ENCODE results near the gene CRIP3. TPM values are rescaled to one million over a fixed set of nuclear protein-coding genes. Genes with fewer than 3 reads are reported as not detected.

The CRIP3 gene
- total RNA-seq, 3 donors from 2014 or later (not counting 1 experiment from before 2014, with no cell fraction given), result 3.6 to 5.3 (median 4.3) TPM

GRCh38 chr6:43298565-43299337 is 9.9 kb downstream of the CRIP3 start:
- WGBS (ENCODE audit: insufficient coverage), result 80% methylated on average over 12 of the region's 12 CpGs
- Mint-ChIP-seq H3K27ac (no peak overlapping the region), H3K4me1 (no peaks in the 10 kb centered on the region), H3K27me3 (ENCODE audit: low read depth in 2 of 2) (peaks cover 0 to 2% of the 10 kb centered on the region in 2 donors), H3K4me3 (no peak overlapping the region), H3K36me3 (no peaks in the 10 kb centered on the region), H3K9me3 (no peaks in the 10 kb centered on the region)
- Histone ChIP-seq H3K27me3 (ENCODE audit: control insufficient read depth, insufficient read depth, low read length) (peaks cover 3% of the 10 kb centered on the region), H3K36me3 (ENCODE audit: control insufficient read depth, insufficient read depth, low read length) (no peaks in the 10 kb centered on the region), H3K9me3 (ENCODE audit: control insufficient read depth, insufficient read depth, low read length) (no peaks in the 10 kb centered on the region), H3K4me1 (ENCODE audit: control insufficient read depth, insufficient read depth, low read length) (no peaks in the 10 kb centered on the region), H3K4me3 (ENCODE audit: low read length) (no peak overlapping the region), H3K27ac (ENCODE audit: low read length) (no peak overlapping the region)
- DNase-seq (no peak), ATAC-seq (no peak)
- no peak for TF ChIP-seq CTCF (IDR thresholded peaks at IDR 0.05)
- intact Hi-C loops (cut with micrococcal nuclease), result no loop called here

DNA sequence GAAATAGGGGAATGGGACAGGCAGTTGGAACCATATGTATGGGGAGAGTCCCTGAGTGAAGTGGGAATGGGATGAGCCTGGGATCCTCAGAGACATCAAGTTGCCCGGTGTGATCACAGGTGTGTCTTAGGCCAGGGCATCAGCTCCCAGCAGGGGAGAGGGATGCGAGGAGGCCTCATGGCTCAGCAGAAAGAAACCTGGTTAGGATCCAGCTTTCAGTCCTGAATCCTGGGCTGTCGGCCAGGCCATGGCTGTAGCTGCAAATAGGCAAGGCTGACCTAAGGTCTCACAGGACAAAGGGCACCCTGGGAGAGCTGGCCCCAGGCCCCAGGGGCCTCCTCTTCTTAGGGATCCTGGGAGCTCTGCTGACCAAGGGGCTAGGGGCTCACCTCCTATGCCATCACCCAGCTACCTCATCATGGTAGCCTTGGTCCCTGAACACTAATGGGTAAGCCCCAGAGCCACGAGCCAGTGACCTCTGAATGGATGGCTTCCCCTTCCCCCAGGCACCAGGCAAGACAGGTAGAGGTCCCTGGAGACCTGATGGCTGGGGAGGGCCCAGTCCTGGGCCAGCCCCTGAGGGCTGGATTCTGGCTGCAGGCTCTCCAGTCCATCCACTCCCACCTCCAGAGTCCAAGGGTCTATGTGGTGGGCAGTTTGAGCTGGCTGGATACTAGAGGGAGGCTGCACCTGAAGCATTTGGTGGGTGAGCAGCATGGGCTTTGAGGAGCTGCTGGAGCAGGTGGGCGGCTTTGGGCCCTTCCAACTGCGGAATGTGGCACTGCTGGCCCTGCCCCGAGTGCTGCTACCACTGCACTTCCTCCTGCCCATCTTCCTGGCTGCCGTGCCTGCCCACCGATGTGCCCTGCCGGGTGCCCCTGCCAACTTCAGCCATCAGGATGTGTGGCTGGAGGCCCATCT is 10.7 kb downstream of the CRIP3 start, which contains the start of gene SLC22A7:
Gene SLC22A7, plus strand, starts transcription at position 617 of the 921 bp plus-strand sequence. Its CDS starts 99 bp downstream, at position 716.
- no peak within 1 kb of the TSS for H3K4me3 Mint-ChIP-seq
- intact Hi-C loops (cut with micrococcal nuclease), result no loop called here
- H3K4me1 Mint-ChIP-seq, result no peaks in the 10 kb centered on the region
- TF ChIP-seq CTCF (IDR thresholded peaks at IDR 0.05), result no peak
- H3K27me3 ChIP-seq (ENCODE audit: control insufficient read depth, insufficient read depth, low read length), result peaks cover 3% of the 10 kb centered on the region
- H3K36me3 Mint-ChIP-seq, result no peaks in the 10 kb centered on the region
- no peaks in the 10 kb centered on the region for H3K9me3 Mint-ChIP-seq
- no peak for DNase-seq
- no peak within 1 kb of the TSS for H3K27ac Mint-ChIP-seq
- H3K36me3 ChIP-seq (ENCODE audit: control insufficient read depth, insufficient read depth, low read length), result no peaks in the 10 kb centered on the region
- no peaks in the 10 kb centered on the region for H3K4me1 ChIP-seq (ENCODE audit: control insufficient read depth, insufficient read depth, low read length)
- H3K27me3 Mint-ChIP-seq (ENCODE audit: low read depth in 2 of 2), result peaks cover 0 to 2% of the 10 kb centered on the region in 2 donors
- no peak within 1 kb of the TSS for H3K4me3 ChIP-seq (ENCODE audit: low read length)
- no peak within 1 kb of the TSS for H3K27ac ChIP-seq (ENCODE audit: low read length)
- no peaks in the 10 kb centered on the region for H3K9me3 ChIP-seq (ENCODE audit: control insufficient read depth, insufficient read depth, low read length)
- WGBS (ENCODE audit: insufficient coverage), result 79% methylated on average over 10 of the region's 10 CpGs
- no peak for ATAC-seq

DNA sequence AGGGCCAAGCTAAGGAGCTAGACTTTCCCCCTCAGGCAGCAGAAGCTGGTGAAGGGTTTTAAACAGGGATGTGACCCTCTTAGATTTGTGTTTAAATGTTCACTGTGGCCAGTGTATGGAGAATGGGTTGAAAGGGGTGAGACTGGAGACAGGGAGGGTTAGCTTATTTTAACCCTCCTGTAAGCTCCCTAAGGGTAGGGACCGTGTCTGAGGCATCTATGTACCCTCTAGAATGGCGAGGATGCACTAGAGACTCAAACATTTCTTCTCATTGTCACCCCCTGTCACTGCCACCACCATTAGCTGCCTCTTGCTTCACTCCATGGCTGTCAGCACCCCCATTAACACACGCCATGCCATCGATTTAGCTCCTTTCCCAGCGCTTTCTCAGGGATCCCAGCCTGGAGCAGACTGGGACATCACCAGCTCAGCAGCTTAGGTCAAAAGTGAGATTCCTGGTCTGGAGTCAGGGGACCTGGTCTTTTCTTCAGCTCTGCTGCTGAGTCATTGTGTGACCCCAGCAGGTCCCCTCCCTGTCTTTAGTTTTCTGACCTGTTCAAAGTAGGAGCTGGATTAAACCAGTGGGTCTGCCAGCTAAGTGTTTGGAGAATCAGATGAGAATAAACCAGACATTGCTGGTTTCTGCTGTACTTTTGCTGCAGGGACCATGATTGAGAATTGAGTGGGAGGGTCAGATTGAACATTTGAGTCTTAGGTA is 11.7 kb downstream of the CRIP3 start:
- no peaks in the 10 kb centered on the region for H3K36me3 Mint-ChIP-seq
- H3K27ac Mint-ChIP-seq, result no peak overlapping the region
- H3K4me3 Mint-ChIP-seq, result no peak overlapping the region
- H3K4me1 Mint-ChIP-seq, result no peaks in the 10 kb centered on the region
- H3K27me3 ChIP-seq (ENCODE audit: control insufficient read depth, insufficient read depth, low read length), result peaks cover 3% of the 10 kb centered on the region
- ATAC-seq (no peak), DNase-seq (no peak)
- peaks cover 0 to 2% of the 10 kb centered on the region in 2 donors for H3K27me3 Mint-ChIP-seq (ENCODE audit: low read depth in 2 of 2)
- no peaks in the 10 kb centered on the region for H3K36me3 ChIP-seq (ENCODE audit: control insufficient read depth, insufficient read depth, low read length)
- H3K9me3 Mint-ChIP-seq, result no peaks in the 10 kb centered on the region
- no peaks in the 10 kb centered on the region for H3K9me3 ChIP-seq (ENCODE audit: control insufficient read depth, insufficient read depth, low read length)
- H3K4me3 ChIP-seq (ENCODE audit: low read length), result no peak overlapping the region
- H3K27ac ChIP-seq (ENCODE audit: low read length), result no peak overlapping the region
- 89% methylated on average over 5 of the region's 5 CpGs for WGBS (ENCODE audit: insufficient coverage)
- H3K4me1 ChIP-seq (ENCODE audit: control insufficient read depth, insufficient read depth, low read length), result no peaks in the 10 kb centered on the region
- no peak for TF ChIP-seq CTCF (IDR thresholded peaks at IDR 0.05)
- intact Hi-C loops (cut with micrococcal nuclease), result no loop called here
